H9 (cell line): Measurements from ENCODE around the gene CCDC192. TPM values are rescaled to one million over a fixed set of nuclear protein-coding genes. Genes with fewer than 3 reads are reported as not detected.

Experiments used
- DNase-seq: peaks from one replicate; pipeline ENCODE4 v3.0.0-alpha.2; 2017
- H2AFZ ChIP-seq: one replicate; pipeline ENCODE4 v1.6.1; 2013; ENCODE audit warnings: mild to moderate bottlenecking, low read length, control low read depth, moderate library complexity
- H2AK5ac ChIP-seq: 2 replicates; pipeline ENCODE4 v1.6.1; 2013; ENCODE audit warnings: low read length, control low read depth, mixed read lengths; ENCODE audit not compliant: insufficient read length
- H2BK120ac ChIP-seq: one replicate; pipeline ENCODE4 v1.6.1; 2013; ENCODE audit warnings: low read depth, mild to moderate bottlenecking, low read length, control low read depth, inconsistent platforms; ENCODE audit not compliant: poor library complexity, severe bottlenecking
- H2BK12ac ChIP-seq: 2 replicates; pipeline ENCODE4 v1.6.1; 2013; ENCODE audit warnings: low read length, control low read depth, mixed read lengths, low read depth; ENCODE audit not compliant: insufficient read length
- H2BK15ac ChIP-seq: 2 replicates; pipeline ENCODE4 v1.6.1; 2013; ENCODE audit warnings: low read depth, low read length, control low read depth
- H2BK20ac ChIP-seq: one replicate; pipeline ENCODE4 v1.6.1; 2013; ENCODE audit warnings: low read depth, mild to moderate bottlenecking, low read length, control low read depth, inconsistent platforms; ENCODE audit not compliant: poor library complexity, severe bottlenecking
- H2BK5ac ChIP-seq: 2 replicates; pipeline ENCODE4 v1.6.1; 2013; ENCODE audit warnings: low read length, control low read depth, mixed read lengths; ENCODE audit not compliant: insufficient read length
- H3K14ac ChIP-seq: 2 replicates; pipeline ENCODE4 v1.6.1; 2013; ENCODE audit warnings: low read length, control low read depth; ENCODE audit not compliant: insufficient read depth
- H3K18ac ChIP-seq: 2 replicates; pipeline ENCODE4 v1.6.1; 2013; ENCODE audit warnings: low read depth, mild to moderate bottlenecking, mixed read lengths, low read length, control low read depth; ENCODE audit not compliant: insufficient read length
- H3K23ac ChIP-seq: 2 replicates; pipeline ENCODE4 v1.6.1; 2013; ENCODE audit warnings: low read length, control low read depth, mixed read lengths, low read depth; ENCODE audit not compliant: insufficient read length
- H3K23me2 ChIP-seq: 2 replicates; pipeline ENCODE4 v1.6.1; 2013; ENCODE audit warnings: low read depth, mild to moderate bottlenecking, mixed read lengths, low read length, control low read depth; ENCODE audit not compliant: insufficient read length, poor library complexity, severe bottlenecking
- H3K27ac ChIP-seq: 2 replicates; pipeline ENCODE4 v1.5.1; 2013; ENCODE audit warnings: low read length, control low read depth, mixed read lengths, low read depth; ENCODE audit not compliant: insufficient read length
- H3K27me3 ChIP-seq: 2 replicates; pipeline ENCODE4 v1.6.1; 2013; ENCODE audit warnings: low read length, control low read depth, inconsistent platforms; ENCODE audit not compliant: insufficient read depth
- H3K4ac ChIP-seq: 2 replicates; pipeline ENCODE4 v1.6.1; 2013; ENCODE audit warnings: low read depth, mild to moderate bottlenecking, control low read depth, inconsistent platforms, low read length, moderate library complexity
- H3K4me1 ChIP-seq: 2 replicates; pipeline ENCODE4 v1.6.1; 2013; ENCODE audit warnings: low read length, control low read depth, inconsistent platforms; ENCODE audit not compliant: insufficient read depth
- H3K4me2 ChIP-seq: 2 replicates; pipeline ENCODE4 v1.6.1; 2013; ENCODE audit warnings: low read length, control low read depth, mixed read lengths; ENCODE audit not compliant: insufficient read length, insufficient read depth
- H3K56ac ChIP-seq: 2 replicates; pipeline ENCODE4 v1.6.1; 2013; ENCODE audit warnings: low read depth, mild to moderate bottlenecking, mixed read lengths, low read length, control low read depth; ENCODE audit not compliant: insufficient read length
- H3K79me1 ChIP-seq: 2 replicates; pipeline ENCODE4 v1.6.1; 2013; ENCODE audit warnings: low read depth, mild to moderate bottlenecking, moderate library complexity, low read length, control low read depth, inconsistent platforms; ENCODE audit not compliant: insufficient read depth, poor library complexity, severe bottlenecking
- H3K79me2 ChIP-seq: 2 replicates; pipeline ENCODE4 v1.6.1; 2013; ENCODE audit warnings: low read length, control low read depth, inconsistent platforms; ENCODE audit not compliant: insufficient read depth
- H3K9ac ChIP-seq: 2 replicates; pipeline ENCODE4 v1.6.1; 2013; ENCODE audit warnings: low read length, control low read depth, mixed read lengths; ENCODE audit not compliant: insufficient read length; ENCODE audit errors: extremely low read depth
- H3K9me3 ChIP-seq: one replicate; pipeline ENCODE4 v1.6.1; 2013; ENCODE audit warnings: low read depth, low read length, inconsistent platforms; ENCODE audit not compliant: control insufficient read depth
- H3T11ph ChIP-seq: one replicate; pipeline ENCODE4 v1.6.1; 2013; ENCODE audit warnings: mild to moderate bottlenecking, low read length, control low read depth, inconsistent platforms
- H4K20me1 ChIP-seq: one replicate; pipeline ENCODE4 v1.6.1; 2013; ENCODE audit not compliant: control insufficient read depth, insufficient read length, insufficient read depth
- H4K5ac ChIP-seq: 2 replicates; pipeline ENCODE4 v1.6.1; 2013; ENCODE audit warnings: low read depth, mild to moderate bottlenecking, mixed read lengths, low read length, control low read depth; ENCODE audit not compliant: insufficient read length
- H4K8ac ChIP-seq: replicated peaks from 2 replicates; pipeline ENCODE4 v1.6.1; 2013; ENCODE audit warnings: low read length, control low read depth, mixed read lengths, low read depth; ENCODE audit not compliant: insufficient read length
- H4K91ac ChIP-seq: 2 replicates; pipeline ENCODE4 v1.6.1; 2013; ENCODE audit warnings: low read depth, mild to moderate bottlenecking, moderate library complexity, mixed read lengths, low read length, control low read depth; ENCODE audit not compliant: insufficient read length
- H3K27ac Mint-ChIP-seq, 3 experiments: 2 replicates in 2 of 3; 3 replicates in 1 of 3; pipeline ENCODE4 v1.8.0; 2020 to 2021; ENCODE audit warnings: mixed read lengths in 3 of 3, mild to moderate bottlenecking in 1 of 3, moderate library complexity in 1 of 3
- H3K27me3 Mint-ChIP-seq: 2 replicates; pipeline ENCODE4 v1.8.0; 2021; ENCODE audit warnings: low read depth, mild to moderate bottlenecking, moderate library complexity, mixed read lengths
- H3K36me3 Mint-ChIP-seq, 3 experiments: 2 replicates in 2 of 3; 3 replicates in 1 of 3; pipeline ENCODE4 v1.8.0; 2020 to 2021; ENCODE audit warnings: low read depth in 3 of 3, mixed read lengths in 3 of 3; ENCODE audit not compliant: insufficient read depth in 1 of 3
- H3K4me1 Mint-ChIP-seq, 2 experiments: 2 replicates each; pipeline ENCODE4 v1.8.0; 2020; ENCODE audit warnings: mixed read lengths in 2 of 2
- H3K4me3 Mint-ChIP-seq, 2 experiments: 2 replicates in 1 of 2; 3 replicates in 1 of 2; pipeline ENCODE4 v1.8.0; 2020 to 2021; ENCODE audit warnings: mild to moderate bottlenecking in 2 of 2, mixed read lengths in 2 of 2, moderate library complexity in 1 of 2
- H3K9me3 Mint-ChIP-seq, 2 experiments: 2 replicates in 1 of 2; 3 replicates in 1 of 2; pipeline ENCODE4 v1.8.0; 2020; ENCODE audit warnings: mild to moderate bottlenecking in 2 of 2, mixed read lengths in 2 of 2, moderate library complexity in 1 of 2
- CTCF ChIP-seq: fragments of 200-600 bp; sonication (generic); conservative IDR thresholded peaks from 3 replicates; pipeline ENCODE4 v1.8.0; 2021; ENCODE audit warnings: antibody characterized with exemption, mild to moderate bottlenecking
- total RNA-seq: library from RNA; stranded (reverse); gene quantifications from 2 replicates; pipeline ENCODE4 v1.2.1, GENCODE V29; 2021

Gene CCDC192
- total RNA-seq, 1 experiment from 2014 or later = not detected

GRCh38 chr5:127769386-127769785, 66.2 kb downstream of the CCDC192 start:
- no peak overlapping the region for H2BK120ac ChIP-seq
- Mint-ChIP-seq H3K9me3 (no peaks in the 10 kb centered on the region), H3K4me1 (peaks cover 3 to 4% of the 10 kb centered on the region in 2 experiments; a peak in 3 of 4 replicates), H3K4me3 (no peak overlapping the region), H3K27ac (no peak overlapping the region), H3K36me3 (no peaks in the 10 kb centered on the region), H3K27me3 (no peaks in the 10 kb centered on the region)
- no peak overlapping the region for H3K56ac ChIP-seq
- no peak for TF ChIP-seq CTCF
- no peak overlapping the region for H3K27ac ChIP-seq
- H2AK5ac ChIP-seq = no peak overlapping the region
- H3K79me1 ChIP-seq = no peaks in the 10 kb centered on the region
- no peaks in the 10 kb centered on the region for H4K20me1 ChIP-seq
- no peak overlapping the region for H4K91ac ChIP-seq
- no peaks in the 10 kb centered on the region for H3K79me2 ChIP-seq
- no peaks in the 10 kb centered on the region for H3K23me2 ChIP-seq
- H2BK20ac ChIP-seq = no peak overlapping the region
- H2BK15ac ChIP-seq = no peak overlapping the region
- H2BK5ac ChIP-seq = no peak overlapping the region
- no peak overlapping the region for H3T11ph ChIP-seq
- no peak overlapping the region for H3K23ac ChIP-seq
- H2AFZ ChIP-seq = no peak overlapping the region
- H3K18ac ChIP-seq = no peak overlapping the region
- H3K9me3 ChIP-seq = no peaks in the 10 kb centered on the region
- no peak for DNase-seq
- H4K8ac ChIP-seq = no peak overlapping the region
- H3K14ac ChIP-seq = no peak overlapping the region
- no peaks in the 10 kb centered on the region for H3K4me1 ChIP-seq
- no peaks in the 10 kb centered on the region for H3K27me3 ChIP-seq
- H4K5ac ChIP-seq = no peak overlapping the region
- H3K4me2 ChIP-seq = no peak overlapping the region
- H3K4ac ChIP-seq = no peak overlapping the region
- H2BK12ac ChIP-seq = no peak overlapping the region
- no peak overlapping the region for H3K9ac ChIP-seq
